ENCODE measurements around the gene ZNF396. TPM values are rescaled to one million over a fixed set of nuclear protein-coding genes. Genes with fewer than 3 reads are reported as not detected.

ZNF396 gene
- total and polyA plus RNA-seq, 8 donors: 2.4 to 3.9 (median 3.2) TPM

- H3K36me3 ChIP-seq: no peaks in the 10 kb centered on the region
- no peak overlapping the region for H3K27ac ChIP-seq
- no peaks in the 10 kb centered on the region for H3K27me3 ChIP-seq
- intact Hi-C loops (cut with DNase I): no loop called here
- H3K4me3 ChIP-seq: no peak overlapping the region
- ATAC-seq (no peak), DNase-seq (peak in 1 of 4 donors; percentile 34)
- H3K9me3 ChIP-seq: no peaks in the 10 kb centered on the region
- H3K4me1 ChIP-seq: peaks cover 5 to 15% of the 10 kb centered on the region in 2 donors
- TF ChIP-seq, protein P1, sequence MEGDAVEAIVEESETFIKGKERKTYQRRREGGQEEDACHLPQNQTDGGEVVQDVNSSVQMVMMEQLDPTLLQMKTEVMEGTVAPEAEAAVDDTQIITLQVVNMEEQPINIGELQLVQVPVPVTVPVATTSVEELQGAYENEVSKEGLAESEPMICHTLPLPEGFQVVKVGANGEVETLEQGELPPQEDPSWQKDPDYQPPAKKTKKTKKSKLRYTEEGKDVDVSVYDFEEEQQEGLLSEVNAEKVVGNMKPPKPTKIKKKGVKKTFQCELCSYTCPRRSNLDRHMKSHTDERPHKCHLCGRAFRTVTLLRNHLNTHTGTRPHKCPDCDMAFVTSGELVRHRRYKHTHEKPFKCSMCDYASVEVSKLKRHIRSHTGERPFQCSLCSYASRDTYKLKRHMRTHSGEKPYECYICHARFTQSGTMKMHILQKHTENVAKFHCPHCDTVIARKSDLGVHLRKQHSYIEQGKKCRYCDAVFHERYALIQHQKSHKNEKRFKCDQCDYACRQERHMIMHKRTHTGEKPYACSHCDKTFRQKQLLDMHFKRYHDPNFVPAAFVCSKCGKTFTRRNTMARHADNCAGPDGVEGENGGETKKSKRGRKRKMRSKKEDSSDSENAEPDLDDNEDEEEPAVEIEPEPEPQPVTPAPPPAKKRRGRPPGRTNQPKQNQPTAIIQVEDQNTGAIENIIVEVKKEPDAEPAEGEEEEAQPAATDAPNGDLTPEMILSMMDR (IDR thresholded peaks at IDR 0.05): no peak
Measured at GRCh38 chr18:35377875-35378573, 887 bp upstream of the ZNF396 start.

- H3K4me1 ChIP-seq: peaks cover 5 to 15% of the 10 kb centered on the region in 2 donors
- no peaks in the 10 kb centered on the region for H3K36me3 ChIP-seq
- peak in 2 of 4 donors; percentile 51 to 90 for DNase-seq
Measured at GRCh38 chr18:35376393-35376741, 770 bp downstream of the ZNF396 start.

DNA sequence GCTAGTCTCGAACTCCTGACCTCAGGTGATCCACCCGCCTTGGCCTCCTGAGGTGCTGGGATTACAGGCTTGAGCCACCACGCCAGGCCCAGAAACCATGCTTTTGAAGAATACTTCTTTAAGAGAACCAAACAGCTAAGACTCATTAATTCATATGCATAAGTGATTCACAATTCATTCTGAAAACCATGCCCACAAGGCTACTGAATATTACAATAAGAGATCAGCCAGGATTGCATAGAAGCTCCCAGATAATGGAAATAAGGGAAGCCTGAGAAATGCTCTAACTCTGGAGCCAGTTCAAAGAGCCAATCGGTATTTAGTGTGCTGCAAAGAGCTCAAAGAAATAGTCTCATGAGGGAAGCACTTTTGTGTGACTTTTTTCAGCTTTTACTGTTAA, 2.4 kb downstream of the ZNF396 start:
- no peak for DNase-seq

More at GRCh38 chr18:35376393-35376741, 770 bp downstream of the ZNF396 start:
- Histone ChIP-seq H3K27me3 (no peaks in the 10 kb centered on the region), H3K4me3 (peak overlapping the region; percentile 73 to 84), H3K9me3 (no peaks in the 10 kb centered on the region), H3K27ac (peak overlapping the region; percentile 42 to 48)
- intact Hi-C loops (cut with DNase I): no loop called here
- TF ChIP-seq, protein P1 (IDR thresholded peaks at IDR 0.05): peak in 1 of 2 donors; percentile 10
- peak; percentile 73 for ATAC-seq

DNA sequence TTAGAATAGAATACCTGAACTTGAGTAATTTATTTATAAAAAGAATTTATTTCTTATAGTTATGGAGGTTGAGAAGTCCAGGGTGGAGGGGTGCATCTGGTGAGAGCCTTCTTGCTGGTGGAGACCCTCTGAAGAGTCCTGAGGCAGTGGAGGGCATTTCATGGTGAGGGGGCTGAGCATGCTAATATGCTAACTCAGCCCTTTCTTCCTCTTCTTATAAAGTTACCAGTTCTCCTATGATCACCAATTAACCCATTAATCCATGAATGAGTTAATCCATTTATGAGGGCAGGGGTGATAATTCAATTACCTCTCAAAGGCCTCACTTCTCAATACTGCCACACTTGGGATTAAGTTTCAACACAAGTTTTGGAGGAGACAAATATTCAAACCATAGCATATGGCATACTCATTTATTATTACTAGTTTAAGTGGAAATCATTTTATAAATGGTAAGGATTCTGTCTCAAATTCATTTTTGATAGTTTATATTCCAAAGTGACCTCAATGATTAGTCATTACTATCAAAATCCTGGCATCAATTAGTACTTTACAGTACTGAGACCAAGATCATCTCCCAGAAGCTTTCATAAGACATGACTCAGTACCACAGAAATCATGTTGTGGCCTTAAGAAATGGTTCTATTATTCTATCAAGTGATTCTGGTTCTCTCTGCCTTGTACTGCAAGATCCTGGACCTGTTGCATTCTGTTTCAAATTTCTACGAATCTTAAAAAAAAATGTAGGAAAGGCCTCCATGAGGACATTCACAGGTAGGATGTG, 5.5 kb downstream of the ZNF396 start:
- Histone ChIP-seq H3K27me3 (no peaks in the 10 kb centered on the region), H3K27ac (no peak overlapping the region), H3K4me3 (no peak overlapping the region), H3K4me1 (peaks cover 5 to 6% of the 10 kb centered on the region in 2 donors), H3K36me3 (no peaks in the 10 kb centered on the region), H3K9me3 (no peaks in the 10 kb centered on the region)
- TF ChIP-seq, protein P1 (IDR thresholded peaks at IDR 0.05): no peak
- DNase-seq (no peak), ATAC-seq (no peak)
- intact Hi-C loops (cut with DNase I): no loop called here

More for the DNA sequence above, 2.4 kb downstream of the ZNF396 start:
- Histone ChIP-seq H3K9me3 (no peaks in the 10 kb centered on the region), H3K27me3 (no peaks in the 10 kb centered on the region), H3K4me1 (peaks cover 5 to 15% of the 10 kb centered on the region in 2 donors), H3K27ac (no peak overlapping the region), H3K4me3 (no peak overlapping the region), H3K36me3 (no peaks in the 10 kb centered on the region)
- TF ChIP-seq, protein P1 (IDR thresholded peaks at IDR 0.05): no peak
- no peak for ATAC-seq
- intact Hi-C loops (cut with DNase I): no loop called here

GRCh38 chr18:35369126-35369525, 8.0 kb downstream of the ZNF396 start:
- no peaks in the 10 kb centered on the region for H3K36me3 ChIP-seq
- no peak overlapping the region for H3K27ac ChIP-seq
- ATAC-seq (no peak), DNase-seq (no peak)
- H3K4me3 ChIP-seq: no peak overlapping the region
- H3K27me3 ChIP-seq: no peaks in the 10 kb centered on the region
- intact Hi-C loops (cut with DNase I): no loop called here
- H3K4me1 ChIP-seq: no peaks in the 10 kb centered on the region
- H3K9me3 ChIP-seq: no peaks in the 10 kb centered on the region
- TF ChIP-seq, protein P1 (IDR thresholded peaks at IDR 0.05): no peak

Measured in left lung (tissue), 10 donors.